ENCODE data around the gene CDK19. TPM values are rescaled to one million over a fixed set of nuclear protein-coding genes. Genes with fewer than 3 reads are reported as not detected.

The CDK19 gene
- total and polyA plus RNA-seq, 2 experiments from 2014 or later: 7.7 to 10.1 TPM

DNA sequence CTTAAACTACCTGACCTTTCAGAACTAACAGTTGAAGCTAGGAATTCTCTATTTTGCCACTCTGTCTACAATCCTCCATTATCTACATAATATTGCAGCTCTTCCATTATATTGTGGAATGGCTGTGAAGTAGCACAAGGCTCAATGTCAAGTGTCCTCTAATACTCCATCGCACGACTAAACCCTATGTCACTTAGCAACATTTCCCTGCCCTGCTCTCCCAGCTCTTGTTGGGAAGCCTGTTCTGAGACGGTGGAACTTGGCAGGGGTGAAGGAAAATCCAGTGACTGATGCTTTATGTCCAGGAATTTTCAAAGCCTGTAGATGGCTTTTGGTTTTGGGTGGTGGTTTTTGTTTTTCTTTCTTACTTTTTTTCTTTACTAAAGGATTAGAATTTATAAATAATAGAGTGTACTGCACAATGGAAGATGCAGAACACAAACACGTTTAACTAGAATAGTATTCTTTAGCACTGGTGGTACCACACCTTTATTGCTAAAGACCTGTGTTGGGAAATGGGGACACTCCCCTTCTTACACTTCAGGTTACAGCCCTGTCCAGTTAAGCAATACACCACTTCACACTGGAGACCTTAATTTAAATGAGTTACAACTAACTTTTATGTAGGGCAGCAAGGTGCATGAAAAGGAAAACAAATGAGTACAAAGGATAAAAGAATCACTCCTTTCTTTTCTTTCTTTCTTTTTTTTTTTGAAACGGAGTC, 38.6 kb upstream of the CDK19 start:
- Histone ChIP-seq H3K9me2 (ENCODE audit: insufficient read depth) (no peaks in the 10 kb centered on the region), H3K79me2 (replicated peaks; ENCODE audit: insufficient read depth) (no peaks in the 10 kb centered on the region), H3K4me1 (ENCODE audit: insufficient read depth) (no peaks in the 10 kb centered on the region), H2AFZ (no peak overlapping the region), H3K27ac (ENCODE audit: low read depth) (no peak overlapping the region), H3K4me2 (no peak overlapping the region), H3K27me3 (ENCODE audit: insufficient read depth) (no peaks in the 10 kb centered on the region), H4K20me1 (replicated peaks; ENCODE audit: insufficient read depth) (no peaks in the 10 kb centered on the region; the same call in 1 of the 2 replicates), H3K4me3 (no peak overlapping the region), H3K36me3 (ENCODE audit: insufficient read depth) (no peaks in the 10 kb centered on the region), H3F3A (replicated peaks; ENCODE audit: low read depth) (0 out of 2 replicates have a peak, but pooled peaks cover 4% of the 10 kb centered on the region)
- Mint-ChIP-seq H3K9me3 (no peaks in the 10 kb centered on the region), H3K27me3 (ENCODE audit: insufficient read depth, low read depth, poor library complexity) (no peaks in the 10 kb centered on the region), H3K36me3 (ENCODE audit: low read depth) (no peaks in the 10 kb centered on the region), H3K4me3 (no peak overlapping the region), H3K27ac (no peak overlapping the region), H3K4me1 (no peaks in the 10 kb centered on the region)
- DNase-seq (ENCODE audit: low spot score) (no peak), ATAC-seq (no peak)
- TF ChIP-seq EZH2 (IDR thresholded peaks at IDR 0.05; ENCODE audit: low read depth, unreplicated experiment): no peak
- TF ChIP-seq JUNB (IDR thresholded peaks at IDR 0.05; ENCODE audit: unreplicated experiment): no peak
- TF ChIP-seq, protein P1, sequence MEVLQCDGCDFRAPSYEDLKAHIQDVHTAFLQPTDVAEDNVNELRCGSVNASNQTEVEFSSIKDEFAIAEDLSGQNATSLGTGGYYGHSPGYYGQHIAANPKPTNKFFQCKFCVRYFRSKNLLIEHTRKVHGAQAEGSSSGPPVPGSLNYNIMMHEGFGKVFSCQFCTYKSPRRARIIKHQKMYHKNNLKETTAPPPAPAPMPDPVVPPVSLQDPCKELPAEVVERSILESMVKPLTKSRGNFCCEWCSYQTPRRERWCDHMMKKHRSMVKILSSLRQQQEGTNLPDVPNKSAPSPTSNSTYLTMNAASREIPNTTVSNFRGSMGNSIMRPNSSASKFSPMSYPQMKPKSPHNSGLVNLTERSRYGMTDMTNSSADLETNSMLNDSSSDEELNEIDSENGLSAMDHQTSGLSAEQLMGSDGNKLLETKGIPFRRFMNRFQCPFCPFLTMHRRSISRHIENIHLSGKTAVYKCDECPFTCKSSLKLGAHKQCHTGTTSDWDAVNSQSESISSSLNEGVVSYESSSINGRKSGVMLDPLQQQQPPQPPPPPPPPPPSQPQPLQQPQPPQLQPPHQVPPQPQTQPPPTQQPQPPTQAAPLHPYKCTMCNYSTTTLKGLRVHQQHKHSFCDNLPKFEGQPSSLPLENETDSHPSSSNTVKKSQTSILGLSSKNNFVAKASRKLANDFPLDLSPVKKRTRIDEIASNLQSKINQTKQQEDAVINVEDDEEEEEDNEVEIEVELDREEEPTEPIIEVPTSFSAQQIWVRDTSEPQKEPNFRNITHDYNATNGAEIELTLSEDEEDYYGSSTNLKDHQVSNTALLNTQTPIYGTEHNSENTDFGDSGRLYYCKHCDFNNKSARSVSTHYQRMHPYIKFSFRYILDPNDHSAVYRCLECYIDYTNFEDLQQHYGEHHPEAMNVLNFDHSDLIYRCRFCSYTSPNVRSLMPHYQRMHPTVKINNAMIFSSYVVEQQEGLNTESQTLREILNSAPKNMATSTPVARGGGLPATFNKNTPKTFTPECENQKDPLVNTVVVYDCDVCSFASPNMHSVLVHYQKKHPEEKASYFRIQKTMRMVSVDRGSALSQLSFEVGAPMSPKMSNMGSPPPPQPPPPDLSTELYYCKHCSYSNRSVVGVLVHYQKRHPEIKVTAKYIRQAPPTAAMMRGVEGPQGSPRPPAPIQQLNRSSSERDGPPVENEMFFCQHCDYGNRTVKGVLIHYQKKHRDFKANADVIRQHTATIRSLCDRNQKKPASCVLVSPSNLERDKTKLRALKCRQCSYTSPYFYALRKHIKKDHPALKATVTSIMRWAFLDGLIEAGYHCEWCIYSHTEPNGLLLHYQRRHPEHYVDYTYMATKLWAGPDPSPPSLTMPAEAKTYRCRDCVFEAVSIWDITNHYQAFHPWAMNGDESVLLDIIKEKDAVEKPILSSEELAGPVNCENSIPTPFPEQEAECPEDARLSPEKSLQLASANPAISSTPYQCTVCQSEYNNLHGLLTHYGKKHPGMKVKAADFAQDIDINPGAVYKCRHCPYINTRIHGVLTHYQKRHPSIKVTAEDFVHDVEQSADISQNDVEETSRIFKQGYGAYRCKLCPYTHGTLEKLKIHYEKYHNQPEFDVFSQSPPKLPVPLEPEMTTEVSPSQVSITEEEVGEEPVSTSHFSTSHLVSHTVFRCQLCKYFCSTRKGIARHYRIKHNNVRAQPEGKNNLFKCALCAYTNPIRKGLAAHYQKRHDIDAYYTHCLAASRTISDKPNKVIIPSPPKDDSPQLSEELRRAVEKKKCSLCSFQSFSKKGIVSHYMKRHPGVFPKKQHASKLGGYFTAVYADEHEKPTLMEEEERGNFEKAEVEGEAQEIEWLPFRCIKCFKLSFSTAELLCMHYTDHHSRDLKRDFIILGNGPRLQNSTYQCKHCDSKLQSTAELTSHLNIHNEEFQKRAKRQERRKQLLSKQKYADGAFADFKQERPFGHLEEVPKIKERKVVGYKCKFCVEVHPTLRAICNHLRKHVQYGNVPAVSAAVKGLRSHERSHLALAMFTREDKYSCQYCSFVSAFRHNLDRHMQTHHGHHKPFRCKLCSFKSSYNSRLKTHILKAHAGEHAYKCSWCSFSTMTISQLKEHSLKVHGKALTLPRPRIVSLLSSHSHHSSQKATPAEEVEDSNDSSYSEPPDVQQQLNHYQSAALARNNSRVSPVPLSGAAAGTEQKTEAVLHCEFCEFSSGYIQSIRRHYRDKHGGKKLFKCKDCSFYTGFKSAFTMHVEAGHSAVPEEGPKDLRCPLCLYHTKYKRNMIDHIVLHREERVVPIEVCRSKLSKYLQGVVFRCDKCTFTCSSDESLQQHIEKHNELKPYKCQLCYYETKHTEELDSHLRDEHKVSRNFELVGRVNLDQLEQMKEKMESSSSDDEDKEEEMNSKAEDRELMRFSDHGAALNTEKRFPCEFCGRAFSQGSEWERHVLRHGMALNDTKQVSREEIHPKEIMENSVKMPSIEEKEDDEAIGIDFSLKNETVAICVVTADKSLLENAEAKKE (CRISPR knock-in tag; IDR thresholded peaks at IDR 0.05): no peak
- no peak for TF ChIP-seq POLR2AphosphoS5 (IDR thresholded peaks at IDR 0.05; ENCODE audit: low read depth)

DNA sequence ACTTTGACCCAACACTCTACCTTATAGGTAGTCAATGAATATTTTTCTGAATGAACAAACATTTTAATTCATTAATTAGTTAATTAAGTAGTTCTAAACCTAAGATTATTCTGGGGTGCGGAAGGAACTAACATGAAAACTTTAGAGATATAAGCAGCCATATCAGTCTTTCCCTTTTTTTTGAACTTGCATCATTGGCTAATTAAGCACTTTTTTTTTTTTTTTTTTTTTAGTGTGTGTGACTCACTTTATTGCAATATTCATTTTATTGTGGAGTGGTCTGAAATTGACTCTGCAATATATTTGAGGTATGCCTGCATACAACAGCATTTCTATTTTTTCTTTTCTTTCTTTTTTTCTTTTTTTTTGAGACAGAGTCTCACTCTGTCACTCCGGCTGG, 37.5 kb upstream of the CDK19 start:
- H3K4me3 Mint-ChIP-seq: no peak overlapping the region
- no peaks in the 10 kb centered on the region for H3K36me3 Mint-ChIP-seq (ENCODE audit: low read depth)
- Histone ChIP-seq H3K4me3 (no peak overlapping the region), H3K36me3 (ENCODE audit: insufficient read depth) (no peaks in the 10 kb centered on the region), H3K9me2 (ENCODE audit: insufficient read depth) (no peaks in the 10 kb centered on the region), H3K4me1 (ENCODE audit: insufficient read depth) (no peaks in the 10 kb centered on the region), H3F3A (replicated peaks; ENCODE audit: low read depth) (0 out of 2 replicates have a peak, but pooled peaks cover 4% of the 10 kb centered on the region), H3K4me2 (no peak overlapping the region), H3K27ac (ENCODE audit: low read depth) (no peak overlapping the region), H3K79me2 (replicated peaks; ENCODE audit: insufficient read depth) (no peaks in the 10 kb centered on the region), H3K27me3 (ENCODE audit: insufficient read depth) (no peaks in the 10 kb centered on the region), H2AFZ (no peak overlapping the region), H4K20me1 (replicated peaks; ENCODE audit: insufficient read depth) (no peaks in the 10 kb centered on the region; the same call in 1 of the 2 replicates)
- H3K27me3 Mint-ChIP-seq (ENCODE audit: insufficient read depth, low read depth, poor library complexity): peaks cover 3% of the 10 kb centered on the region
- H3K27ac Mint-ChIP-seq: no peak overlapping the region
- H3K4me1 Mint-ChIP-seq: no peaks in the 10 kb centered on the region
- H3K9me3 Mint-ChIP-seq: no peaks in the 10 kb centered on the region
- ATAC-seq (no peak), DNase-seq (ENCODE audit: low spot score) (no peak)
- TF ChIP-seq, protein P2, sequence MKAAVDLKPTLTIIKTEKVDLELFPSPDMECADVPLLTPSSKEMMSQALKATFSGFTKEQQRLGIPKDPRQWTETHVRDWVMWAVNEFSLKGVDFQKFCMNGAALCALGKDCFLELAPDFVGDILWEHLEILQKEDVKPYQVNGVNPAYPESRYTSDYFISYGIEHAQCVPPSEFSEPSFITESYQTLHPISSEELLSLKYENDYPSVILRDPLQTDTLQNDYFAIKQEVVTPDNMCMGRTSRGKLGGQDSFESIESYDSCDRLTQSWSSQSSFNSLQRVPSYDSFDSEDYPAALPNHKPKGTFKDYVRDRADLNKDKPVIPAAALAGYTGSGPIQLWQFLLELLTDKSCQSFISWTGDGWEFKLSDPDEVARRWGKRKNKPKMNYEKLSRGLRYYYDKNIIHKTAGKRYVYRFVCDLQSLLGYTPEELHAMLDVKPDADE (IDR thresholded peaks at IDR 0.05): no peak
- no peak for TF ChIP-seq ZNF114 (CRISPR knock-in tag; IDR thresholded peaks at IDR 0.05)
- no peak for TF ChIP-seq JUNB (IDR thresholded peaks at IDR 0.05; ENCODE audit: unreplicated experiment)
- TF ChIP-seq, protein P3, sequence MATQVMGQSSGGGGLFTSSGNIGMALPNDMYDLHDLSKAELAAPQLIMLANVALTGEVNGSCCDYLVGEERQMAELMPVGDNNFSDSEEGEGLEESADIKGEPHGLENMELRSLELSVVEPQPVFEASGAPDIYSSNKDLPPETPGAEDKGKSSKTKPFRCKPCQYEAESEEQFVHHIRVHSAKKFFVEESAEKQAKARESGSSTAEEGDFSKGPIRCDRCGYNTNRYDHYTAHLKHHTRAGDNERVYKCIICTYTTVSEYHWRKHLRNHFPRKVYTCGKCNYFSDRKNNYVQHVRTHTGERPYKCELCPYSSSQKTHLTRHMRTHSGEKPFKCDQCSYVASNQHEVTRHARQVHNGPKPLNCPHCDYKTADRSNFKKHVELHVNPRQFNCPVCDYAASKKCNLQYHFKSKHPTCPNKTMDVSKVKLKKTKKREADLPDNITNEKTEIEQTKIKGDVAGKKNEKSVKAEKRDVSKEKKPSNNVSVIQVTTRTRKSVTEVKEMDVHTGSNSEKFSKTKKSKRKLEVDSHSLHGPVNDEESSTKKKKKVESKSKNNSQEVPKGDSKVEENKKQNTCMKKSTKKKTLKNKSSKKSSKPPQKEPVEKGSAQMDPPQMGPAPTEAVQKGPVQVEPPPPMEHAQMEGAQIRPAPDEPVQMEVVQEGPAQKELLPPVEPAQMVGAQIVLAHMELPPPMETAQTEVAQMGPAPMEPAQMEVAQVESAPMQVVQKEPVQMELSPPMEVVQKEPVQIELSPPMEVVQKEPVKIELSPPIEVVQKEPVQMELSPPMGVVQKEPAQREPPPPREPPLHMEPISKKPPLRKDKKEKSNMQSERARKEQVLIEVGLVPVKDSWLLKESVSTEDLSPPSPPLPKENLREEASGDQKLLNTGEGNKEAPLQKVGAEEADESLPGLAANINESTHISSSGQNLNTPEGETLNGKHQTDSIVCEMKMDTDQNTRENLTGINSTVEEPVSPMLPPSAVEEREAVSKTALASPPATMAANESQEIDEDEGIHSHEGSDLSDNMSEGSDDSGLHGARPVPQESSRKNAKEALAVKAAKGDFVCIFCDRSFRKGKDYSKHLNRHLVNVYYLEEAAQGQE (IDR thresholded peaks at IDR 0.05; ENCODE audit: unreplicated experiment): no peak
- no peak for TF ChIP-seq ZNF331 (CRISPR knock-in tag; IDR thresholded peaks at IDR 0.05; ENCODE audit: low read depth)
- TF ChIP-seq CREB1 (CRISPR knock-in tag; IDR thresholded peaks at IDR 0.05; ENCODE audit: low read depth): no peak
- no peak for TF ChIP-seq EZH2 (IDR thresholded peaks at IDR 0.05; ENCODE audit: low read depth, unreplicated experiment)
- no peak for TF ChIP-seq STAT1 (IDR thresholded peaks at IDR 0.05; ENCODE audit: unreplicated experiment)
